ENCODE data around the gene MANSC1. TPM values are rescaled to one million over a fixed set of nuclear protein-coding genes. Genes with fewer than 3 reads are reported as not detected.

The MANSC1 gene
- total and polyA plus RNA-seq, 9 of the 15 experiments (the other 6 are each of a cell fraction or from before 2014, with no cell fraction given), result 0.76 to 8.6 (median 3.1) TPM

- TF ChIP-seq REST (IDR thresholded peaks at IDR 0.05; ENCODE audit: borderline replicate concordance) (no peak; the same call in 1 of the 2 replicates), REST (CRISPR knock-in tag; IDR thresholded peaks at IDR 0.05; ENCODE audit: low read depth) (no peak), NFYB (IDR thresholded peaks at IDR 0.05; ENCODE audit: extremely low read depth, insufficient read length) (no peak), TEAD2 (tag; IDR thresholded peaks at IDR 0.05) (no peak), IRF9 (tag; IDR thresholded peaks at IDR 0.05) (no peak), HDGF (IDR thresholded peaks at IDR 0.05) (no peak), CHD1 (IDR thresholded peaks at IDR 0.05; ENCODE audit: low read length) (no peak), TRIM25 (IDR thresholded peaks at IDR 0.05; ENCODE audit: borderline replicate concordance) (no peak), SRSF3 (IDR thresholded peaks at IDR 0.05; ENCODE audit: insufficient read depth, low read length) (no peak), MTA3 (IDR thresholded peaks at IDR 0.05; ENCODE audit: borderline replicate concordance) (no peak), E2F3 (CRISPR knock-in tag; IDR thresholded peaks at IDR 0.05) (no peak), ZNF695 (CRISPR knock-in tag; IDR thresholded peaks at IDR 0.05) (no peak)
Measured at GRCh38 chr12:12398026-12398859, 48.2 kb upstream of the MANSC1 start (continued).

Data from K562 (cell line).